Activated CD8-positive, alpha-beta T cell treated with anti-CD3 and anti-CD28 coated beads for 36 hours (primary cell): ENCODE results near the gene ABCA12. TPM values are rescaled to one million over a fixed set of nuclear protein-coding genes. Genes with fewer than 3 reads are reported as not detected.

Experiments used
- ATAC-seq: fragments of 200-7000 bp; cut with Tn5 transposase; one replicate; pipeline ENCODE4 v1.10.0; 2021; ENCODE audit warnings: mild to moderate bottlenecking, moderate library complexity
- CTCF ChIA-PET: fragments of 350-600 bp; sonication (Branson Sonifier 250); formaldehyde crosslinking; loops from one replicate; lab custom pipeline; 2021; ENCODE audit warnings: antibody characterized with exemption; lab: Charles Lee
- POLR2A ChIA-PET: fragments of 350-600 bp; sonication (Branson Sonifier 250); formaldehyde crosslinking; loops from one replicate; lab custom pipeline; 2021; ENCODE audit warnings: antibody characterized with exemption; lab: Charles Lee
- DNase-seq: peaks from one replicate; pipeline ENCODE4 v3.0.0-alpha.2; 2020
- H3K27ac Mint-ChIP-seq: one replicate; pipeline ENCODE4 v1.8.0; 2021; ENCODE audit warnings: mild to moderate bottlenecking, mixed read lengths
- H3K27me3 Mint-ChIP-seq: one replicate; pipeline ENCODE4 v1.8.0; 2021; ENCODE audit warnings: mixed read lengths
- H3K36me3 Mint-ChIP-seq: one replicate; pipeline ENCODE4 v1.8.0; 2021; ENCODE audit warnings: low read depth, mixed read lengths
- H3K4me1 Mint-ChIP-seq: one replicate; pipeline ENCODE4 v1.8.0; 2021; ENCODE audit warnings: low read depth, mixed read lengths
- H3K4me3 Mint-ChIP-seq: one replicate; pipeline ENCODE4 v1.8.0; 2021; ENCODE audit warnings: mild to moderate bottlenecking, moderate library complexity, mixed read lengths
- H3K9me3 Mint-ChIP-seq: one replicate; pipeline ENCODE4 v1.8.0; 2021; ENCODE audit warnings: mixed read lengths
- CTCF ChIP-seq: fragments of 200-600 bp; IDR thresholded peaks from one replicate; pipeline ENCODE4 v1.8.0; 2022; ENCODE audit warnings: antibody characterized with exemption, mild to moderate bottlenecking
- intact Hi-C: fragments of 100-400 bp; cut with micrococcal nuclease; formaldehyde crosslinking; loops from one replicate; pipeline ENCODE4 v1.10.0; 2022
- total RNA-seq, 2 experiments: library from RNA; stranded (reverse); gene quantifications; one replicate each; pipeline ENCODE4 v1.2.3, GENCODE V29; 2021

The ABCA12 gene
- total RNA-seq, 2 experiments from 2014 or later = not detected

- no peak for DNase-seq
- H3K27me3 Mint-ChIP-seq = peaks cover 3% of the 10 kb centered on the region
- no peak overlapping the region for H3K27ac Mint-ChIP-seq
- intact Hi-C loops = no loop called here
- no peaks in the 10 kb centered on the region for H3K36me3 Mint-ChIP-seq
- ATAC-seq = no peak
- POLR2A ChIA-PET = no interaction called here
- no peak for TF ChIP-seq CTCF
- CTCF ChIA-PET = no interaction called here
- H3K4me3 Mint-ChIP-seq = no peak overlapping the region
- no peaks in the 10 kb centered on the region for H3K9me3 Mint-ChIP-seq
- no peaks in the 10 kb centered on the region for H3K4me1 Mint-ChIP-seq
These were observed 242.2 kb downstream of the ABCA12 start for GRCh38 chr2:214896274-214896673.

DNA sequence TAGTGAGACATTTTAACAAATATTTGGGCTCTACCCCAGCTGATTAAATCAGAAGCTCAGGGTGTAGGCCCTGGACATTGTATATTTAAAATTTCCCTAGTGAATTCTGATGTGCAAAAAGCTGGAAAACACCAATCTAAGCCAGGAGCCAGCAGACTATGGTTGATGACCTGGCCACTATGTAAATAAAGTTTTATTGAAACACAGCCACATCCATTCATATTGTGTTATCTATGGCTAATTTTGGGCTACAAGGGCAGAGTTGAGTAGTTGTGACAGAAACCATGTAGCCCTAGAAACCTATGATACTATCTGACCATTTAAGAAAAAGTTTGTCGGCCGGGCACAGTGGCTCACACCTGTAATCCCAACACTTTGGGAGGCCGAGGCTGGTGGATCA is 243.0 kb downstream of the ABCA12 start:
- ATAC-seq = no peak
- CTCF ChIA-PET = no interaction called here

DNA sequence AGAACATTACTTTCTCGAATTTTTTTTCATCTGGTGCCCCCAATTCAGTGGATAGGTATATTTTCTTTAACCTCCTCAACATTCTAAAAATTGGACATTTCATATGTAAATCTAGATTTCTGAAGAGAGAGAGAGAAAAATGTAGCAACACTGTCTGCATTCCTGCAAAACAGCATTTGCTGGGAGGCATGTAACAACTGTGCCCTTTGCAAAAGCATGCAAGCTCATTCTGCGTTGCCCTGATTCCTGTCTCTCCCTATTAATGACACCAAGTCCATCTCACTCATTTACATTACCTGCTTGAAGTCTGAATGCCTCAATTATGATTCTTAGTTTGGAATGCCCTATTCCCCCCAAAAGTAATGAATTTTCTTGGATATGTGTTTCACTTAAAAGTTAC is 249.1 kb downstream of the ABCA12 start:
- Mint-ChIP-seq H3K4me3 (no peak overlapping the region), H3K27ac (no peak overlapping the region), H3K36me3 (no peaks in the 10 kb centered on the region), H3K4me1 (no peaks in the 10 kb centered on the region), H3K27me3 (no peaks in the 10 kb centered on the region), H3K9me3 (no peaks in the 10 kb centered on the region)
- intact Hi-C loops = no loop called here
- ChIA-PET CTCF (interaction anchor here (0.6 kb wide), 1 partner anchor 617 kb away, joined by 3 read pairs; no protein-coding TSS in a partner anchor), POLR2A (no interaction called here)
- DNase-seq (no peak), ATAC-seq (no peak)
- TF ChIP-seq CTCF = no peak

More for the DNA sequence above, 243.0 kb downstream of the ABCA12 start:
- H3K9me3 Mint-ChIP-seq = no peaks in the 10 kb centered on the region
- POLR2A ChIA-PET = no interaction called here
- no peak for TF ChIP-seq CTCF
- DNase-seq = no peak
- H3K27ac Mint-ChIP-seq = no peak overlapping the region
- no peaks in the 10 kb centered on the region for H3K36me3 Mint-ChIP-seq
- peaks cover 3% of the 10 kb centered on the region for H3K27me3 Mint-ChIP-seq
- intact Hi-C loops = no loop called here
- no peaks in the 10 kb centered on the region for H3K4me1 Mint-ChIP-seq
- H3K4me3 Mint-ChIP-seq = no peak overlapping the region

DNA sequence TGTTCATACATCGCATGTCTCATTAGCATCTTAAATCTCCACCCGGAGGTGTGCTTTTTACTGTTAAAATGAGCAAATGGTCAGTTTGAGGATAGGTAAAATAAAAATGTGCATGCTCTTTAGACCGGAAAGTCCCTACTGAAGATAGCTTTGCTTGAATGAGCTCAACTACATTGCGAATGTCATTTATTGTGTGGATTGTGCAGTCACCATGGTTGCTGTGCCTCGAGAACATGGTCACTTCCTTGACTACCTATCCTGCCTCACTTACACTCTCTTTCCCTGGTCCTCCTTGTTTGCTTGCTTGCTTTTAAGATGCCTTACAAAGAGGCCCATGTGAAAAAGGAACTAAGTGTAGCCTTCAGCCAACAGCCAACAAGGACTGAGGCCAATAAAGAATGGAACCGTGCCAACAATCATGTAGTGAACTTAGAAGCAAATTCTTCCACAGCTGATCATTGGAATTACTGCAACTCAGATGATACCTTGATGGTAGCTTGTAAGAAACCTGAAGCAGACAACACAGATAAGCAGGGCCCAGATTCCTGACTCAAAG is 256.7 kb downstream of the ABCA12 start:
- DNase-seq = no peak
- intact Hi-C loops = no loop called here
- H3K27me3 Mint-ChIP-seq = no peaks in the 10 kb centered on the region
- POLR2A ChIA-PET = no interaction called here
- CTCF ChIA-PET = no interaction called here
- no peak for ATAC-seq
- H3K4me1 Mint-ChIP-seq = no peaks in the 10 kb centered on the region
- no peaks in the 10 kb centered on the region for H3K9me3 Mint-ChIP-seq
- no peaks in the 10 kb centered on the region for H3K36me3 Mint-ChIP-seq
- H3K4me3 Mint-ChIP-seq = no peak overlapping the region
- H3K27ac Mint-ChIP-seq = no peak overlapping the region
- TF ChIP-seq CTCF = no peak

Other genes with a start within 250 kb of the ABCA12 start
- 100 to 1,000 TPM; 309 to 319 TPM for gene ATIC, start 173.4 kb upstream of the ABCA12 start, total RNA-seq